ENCODE data around the gene ATP1B2. TPM values are rescaled to one million over a fixed set of nuclear protein-coding genes. Genes with fewer than 3 reads are reported as not detected.
A peak's percentile ranks its signal among the peaks of the same experiment; 100 is the strongest.

ATP1B2 gene
- total RNA-seq, 1 donor from 2014 or later, result 0.37 TPM

DNA sequence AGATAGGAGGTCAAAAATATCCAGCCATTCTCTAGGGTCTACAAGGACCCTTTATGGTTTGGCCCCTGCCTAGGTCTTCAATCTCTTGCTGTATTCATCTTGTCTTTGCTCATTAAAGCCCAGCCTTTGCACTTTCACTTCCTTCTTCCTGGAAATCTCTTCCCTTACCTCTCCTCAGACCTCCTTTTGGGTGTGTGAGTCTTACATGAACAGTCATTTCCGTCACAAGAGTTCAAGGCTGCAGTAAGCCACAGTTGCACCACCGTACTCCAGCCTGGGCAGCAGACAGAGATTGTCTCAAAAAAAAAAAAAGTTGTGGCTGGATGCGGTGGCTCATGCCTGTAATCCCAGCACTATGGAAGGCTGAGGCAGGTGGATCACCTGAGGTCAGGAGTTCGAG, 6.0 kb upstream of the ATP1B2 start:
- H3K27me3 ChIP-seq, result peaks cover 3% of the 10 kb centered on the region
- H3K27ac ChIP-seq, result no peak overlapping the region
- no peaks in the 10 kb centered on the region for H3K4me1 ChIP-seq
- H3K36me3 ChIP-seq, result no peaks in the 10 kb centered on the region
- no peaks in the 10 kb centered on the region for H3K36me3 Mint-ChIP-seq
- no peak for DNase-seq (ENCODE audit: low spot score)
- H3K9me3 ChIP-seq (ENCODE audit: low read depth), result no peaks in the 10 kb centered on the region
- no peak overlapping the region for H2AFZ ChIP-seq (replicated peaks)
- H3K9me3 Mint-ChIP-seq, result no peaks in the 10 kb centered on the region
- no peak overlapping the region for H3K4me3 Mint-ChIP-seq
- no peak overlapping the region for H3K27ac Mint-ChIP-seq
- no peak overlapping the region for H3K4me3 ChIP-seq
- no peak overlapping the region for H3K4me2 ChIP-seq
- no peaks in the 10 kb centered on the region for H3K79me2 ChIP-seq (ENCODE audit: low read depth)
- peaks cover 1% of the 10 kb centered on the region for H3K4me1 Mint-ChIP-seq
- no peak overlapping the region for H3K9ac ChIP-seq
- H4K20me1 ChIP-seq (ENCODE audit: low read depth), result no peaks in the 10 kb centered on the region
- H3F3A ChIP-seq (ENCODE audit: low read depth), result peaks cover 2% of the 10 kb centered on the region
- H3K27me3 Mint-ChIP-seq (ENCODE audit: insufficient read depth, low read depth), result peaks cover 5% of the 10 kb centered on the region
- TF ChIP-seq EZH2phosphoT487 (IDR thresholded peaks at IDR 0.05), result no peak

DNA sequence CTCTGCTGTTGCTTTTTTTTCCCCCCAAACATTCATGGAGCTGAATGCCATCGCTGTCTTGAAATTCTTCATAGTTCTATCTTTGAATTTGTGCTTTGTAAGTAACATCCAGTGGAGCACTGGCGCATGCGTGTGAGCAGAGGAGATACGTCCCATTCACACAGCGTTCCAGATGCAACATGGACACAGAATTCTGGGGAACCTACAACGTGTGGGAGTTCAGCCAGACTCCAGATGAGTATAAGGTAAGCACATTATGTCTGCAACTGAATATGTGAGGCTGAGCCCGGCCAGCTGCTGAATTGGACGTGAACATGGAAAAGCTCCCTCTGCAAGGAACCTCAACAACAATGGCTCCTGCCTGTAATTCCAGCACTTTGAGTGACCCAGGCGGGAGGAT, 4.3 kb upstream of the ATP1B2 start:
- peaks cover 7% of the 10 kb centered on the region for H3K27me3 Mint-ChIP-seq (ENCODE audit: insufficient read depth, low read depth)
- no peak overlapping the region for H3K4me3 Mint-ChIP-seq
- no peak for DNase-seq (ENCODE audit: low spot score)

DNA sequence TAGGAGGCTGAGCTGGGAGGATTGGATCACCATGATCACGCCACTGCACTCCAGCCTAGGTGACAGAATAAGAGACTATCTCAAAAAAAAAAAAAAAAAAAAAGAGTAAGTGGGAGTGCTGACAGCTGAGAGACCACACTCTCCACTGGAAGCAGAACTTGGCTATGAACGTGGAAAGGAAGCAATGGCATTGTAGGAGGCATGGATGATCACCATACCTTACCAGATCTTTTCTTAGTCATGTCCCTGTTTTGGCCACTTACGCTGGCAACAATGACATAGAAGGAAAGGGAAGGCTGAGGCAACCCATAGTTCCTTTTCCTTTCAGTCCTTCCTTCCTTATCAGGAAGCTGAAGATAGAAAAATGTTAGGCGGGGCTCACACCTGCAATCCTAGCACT, 3.7 kb upstream of the ATP1B2 start:
- Histone ChIP-seq H3K36me3 (no peaks in the 10 kb centered on the region), H4K20me1 (ENCODE audit: low read depth) (no peaks in the 10 kb centered on the region), H3F3A (ENCODE audit: low read depth) (peaks cover 20% of the 10 kb centered on the region), H3K4me2 (no peak overlapping the region), H3K79me2 (ENCODE audit: low read depth) (no peaks in the 10 kb centered on the region), H3K9ac (no peak overlapping the region), H2AFZ (replicated peaks) (no peak overlapping the region), H3K4me1 (no peaks in the 10 kb centered on the region), H3K27me3 (peaks cover 19% of the 10 kb centered on the region), H3K4me3 (no peak overlapping the region), H3K9me3 (ENCODE audit: low read depth) (no peaks in the 10 kb centered on the region), H3K27ac (no peak overlapping the region)
- Mint-ChIP-seq H3K4me1 (peaks cover 15% of the 10 kb centered on the region), H3K9me3 (no peaks in the 10 kb centered on the region), H3K4me3 (no peak overlapping the region), H3K27ac (no peak overlapping the region), H3K27me3 (ENCODE audit: insufficient read depth, low read depth) (peaks cover 9% of the 10 kb centered on the region), H3K36me3 (no peaks in the 10 kb centered on the region)
- TF ChIP-seq EZH2phosphoT487 (IDR thresholded peaks at IDR 0.05) (no peak), EZH2 (IDR thresholded peaks at IDR 0.05) (no peak)
- TF ChIP-seq, protein P1, sequence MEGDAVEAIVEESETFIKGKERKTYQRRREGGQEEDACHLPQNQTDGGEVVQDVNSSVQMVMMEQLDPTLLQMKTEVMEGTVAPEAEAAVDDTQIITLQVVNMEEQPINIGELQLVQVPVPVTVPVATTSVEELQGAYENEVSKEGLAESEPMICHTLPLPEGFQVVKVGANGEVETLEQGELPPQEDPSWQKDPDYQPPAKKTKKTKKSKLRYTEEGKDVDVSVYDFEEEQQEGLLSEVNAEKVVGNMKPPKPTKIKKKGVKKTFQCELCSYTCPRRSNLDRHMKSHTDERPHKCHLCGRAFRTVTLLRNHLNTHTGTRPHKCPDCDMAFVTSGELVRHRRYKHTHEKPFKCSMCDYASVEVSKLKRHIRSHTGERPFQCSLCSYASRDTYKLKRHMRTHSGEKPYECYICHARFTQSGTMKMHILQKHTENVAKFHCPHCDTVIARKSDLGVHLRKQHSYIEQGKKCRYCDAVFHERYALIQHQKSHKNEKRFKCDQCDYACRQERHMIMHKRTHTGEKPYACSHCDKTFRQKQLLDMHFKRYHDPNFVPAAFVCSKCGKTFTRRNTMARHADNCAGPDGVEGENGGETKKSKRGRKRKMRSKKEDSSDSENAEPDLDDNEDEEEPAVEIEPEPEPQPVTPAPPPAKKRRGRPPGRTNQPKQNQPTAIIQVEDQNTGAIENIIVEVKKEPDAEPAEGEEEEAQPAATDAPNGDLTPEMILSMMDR (IDR thresholded peaks at IDR 0.05), result no peak
- DNase-seq (ENCODE audit: low spot score), result no peak

More for the DNA sequence above, 4.3 kb upstream of the ATP1B2 start:
- no peaks in the 10 kb centered on the region for H3K36me3 ChIP-seq
- H3K9ac ChIP-seq, result no peak overlapping the region
- peaks cover 13% of the 10 kb centered on the region for H3K4me1 Mint-ChIP-seq
- H4K20me1 ChIP-seq (ENCODE audit: low read depth), result no peaks in the 10 kb centered on the region
- H3K4me2 ChIP-seq, result no peak overlapping the region
- no peak overlapping the region for H3K27ac ChIP-seq
- no peak overlapping the region for H3K4me3 ChIP-seq
- no peak overlapping the region for H3K27ac Mint-ChIP-seq
- H3K27me3 ChIP-seq, result peaks cover 14% of the 10 kb centered on the region
- H2AFZ ChIP-seq (replicated peaks), result no peak overlapping the region
- no peaks in the 10 kb centered on the region for H3K9me3 Mint-ChIP-seq
- no peaks in the 10 kb centered on the region for H3K9me3 ChIP-seq (ENCODE audit: low read depth)
- peaks cover 17% of the 10 kb centered on the region for H3F3A ChIP-seq (ENCODE audit: low read depth)
- H3K4me1 ChIP-seq, result no peaks in the 10 kb centered on the region
- no peaks in the 10 kb centered on the region for H3K36me3 Mint-ChIP-seq
- TF ChIP-seq EZH2phosphoT487 (IDR thresholded peaks at IDR 0.05) (no peak), EZH2 (IDR thresholded peaks at IDR 0.05) (no peak)
- TF ChIP-seq, protein P1 (IDR thresholded peaks at IDR 0.05), result no peak
- no peaks in the 10 kb centered on the region for H3K79me2 ChIP-seq (ENCODE audit: low read depth)

DNA sequence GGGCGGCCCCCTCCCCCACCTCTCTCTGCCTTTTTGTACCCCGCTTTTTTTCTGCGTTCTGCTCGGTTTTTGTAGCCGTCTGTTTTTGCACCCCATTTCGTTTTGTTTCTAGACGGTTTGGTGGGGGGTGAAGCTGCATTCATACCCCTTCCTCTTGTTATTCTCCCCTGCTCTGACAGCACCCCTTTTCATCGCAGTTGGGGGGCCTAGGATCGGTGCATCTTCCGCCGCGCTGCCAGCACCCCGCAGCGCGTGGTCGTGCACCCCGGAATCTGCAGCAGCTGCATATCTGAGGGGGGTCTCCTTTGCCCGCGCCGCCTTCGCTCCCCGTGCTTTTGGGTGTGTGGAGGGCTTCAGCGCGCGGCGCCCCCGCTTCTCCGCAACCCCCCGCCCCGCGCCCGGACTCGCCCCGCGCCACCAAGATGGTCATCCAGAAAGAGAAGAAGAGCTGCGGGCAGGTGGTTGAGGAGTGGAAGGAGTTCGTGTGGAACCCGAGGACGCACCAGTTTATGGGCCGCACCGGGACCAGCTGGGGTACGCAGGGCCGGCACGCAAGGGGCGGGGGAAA, 455 bp downstream of the ATP1B2 start:
- peaks cover 31% of the 10 kb centered on the region for H3F3A ChIP-seq (ENCODE audit: low read depth)
- no peak overlapping the region for H3K27ac ChIP-seq
- H3K9ac ChIP-seq, result no peak overlapping the region
- Mint-ChIP-seq H3K27me3 (ENCODE audit: insufficient read depth, low read depth) (peaks cover 16% of the 10 kb centered on the region), H3K4me3 (peak overlapping the region; percentile 91), H3K4me1 (peaks cover 33% of the 10 kb centered on the region), H3K36me3 (peaks cover 14% of the 10 kb centered on the region), H3K9me3 (no peaks in the 10 kb centered on the region), H3K27ac (no peak overlapping the region)
- no peaks in the 10 kb centered on the region for H3K9me3 ChIP-seq (ENCODE audit: low read depth)
- no peak for DNase-seq (ENCODE audit: low spot score)
- no peaks in the 10 kb centered on the region for H3K36me3 ChIP-seq
- peak overlapping the region; percentile 98 for H3K4me2 ChIP-seq
- peak overlapping the region; percentile 78 for H3K4me3 ChIP-seq
- TF ChIP-seq, protein P1 (IDR thresholded peaks at IDR 0.05), result no peak
- peak; percentile 45 for TF ChIP-seq EZH2 (IDR thresholded peaks at IDR 0.05)
- no peaks in the 10 kb centered on the region for H3K79me2 ChIP-seq (ENCODE audit: low read depth)
- H3K27me3 ChIP-seq, result peaks cover 37% of the 10 kb centered on the region
- peak overlapping the region; percentile 55 for H2AFZ ChIP-seq (replicated peaks)
- no peaks in the 10 kb centered on the region for H4K20me1 ChIP-seq (ENCODE audit: low read depth)
- no peaks in the 10 kb centered on the region for H3K4me1 ChIP-seq

Data from neural progenitor cell (in vitro differentiated cells).